GM18870 (cell line): ENCODE measurements around the gene WBP1L.
"Not testable (repeated sequence)": the region's sequence is repeated elsewhere in the genome, so short reads cannot be mapped to it uniquely, and the experiment has no call there.

Experiments used
- ATAC-seq: cut with Tn5 transposase; IDR thresholded peaks from one replicate; pipeline ENCODE4 v1.9.1; 2021; ENCODE audit warnings: moderate library complexity; ENCODE audit not compliant: unreplicated experiment

Gene WBP1L

GRCh38 chr10:102758240-102758932 lies 14.6 kb downstream of the WBP1L start:
- no peak for ATAC-seq

DNA sequence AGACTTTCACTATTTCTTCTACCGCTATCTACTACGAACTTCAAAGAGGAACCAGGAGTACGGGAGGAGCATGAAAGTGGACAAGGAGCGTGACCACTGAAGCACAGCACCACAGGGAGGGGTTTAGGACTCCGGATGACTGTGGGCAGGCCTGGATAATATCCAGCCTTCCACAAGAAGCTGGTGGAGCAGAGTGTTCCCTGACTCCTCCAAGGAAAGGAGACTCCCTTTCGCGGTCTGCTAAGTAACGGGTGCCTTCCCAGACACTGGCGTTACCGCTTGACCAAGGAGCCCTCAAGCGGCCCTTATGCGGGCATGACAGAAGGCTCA lies 15.2 kb downstream of the WBP1L start:
- ATAC-seq: not testable (repeated sequence)

DNA sequence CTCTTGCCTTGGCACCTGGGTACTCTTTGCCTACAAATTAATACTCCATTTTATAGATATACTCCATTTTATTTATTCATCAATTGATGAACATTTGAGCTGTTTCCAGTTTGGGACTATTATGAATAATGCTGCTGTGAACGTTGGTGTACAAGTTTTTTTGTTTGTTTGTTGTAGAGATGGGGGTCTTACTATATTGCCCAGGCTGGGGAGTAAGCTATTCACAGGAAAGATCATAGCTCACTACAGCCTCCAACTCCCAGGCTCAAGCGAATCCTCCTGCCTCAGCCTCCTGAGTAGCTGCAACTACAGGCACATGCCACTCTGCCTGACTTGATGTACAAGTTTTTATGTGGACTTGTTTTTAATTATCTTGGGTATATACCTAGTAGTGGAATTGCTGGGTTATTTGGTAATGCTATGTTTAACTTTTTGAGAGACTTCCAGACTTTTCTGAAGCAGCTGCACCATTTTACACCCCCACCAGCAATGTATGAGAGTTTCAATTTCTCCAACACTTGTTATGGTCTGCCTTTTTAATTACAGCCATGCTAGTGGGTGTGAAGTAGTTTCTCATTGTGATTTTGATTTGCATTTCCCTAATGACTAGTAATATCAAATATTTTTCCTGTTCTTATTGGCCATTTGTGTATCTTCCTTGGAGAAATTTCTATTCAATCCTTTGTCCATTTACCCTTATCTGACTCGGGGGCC lies 15.9 kb downstream of the WBP1L start:
- ATAC-seq: no peak

GRCh38 chr10:102761981-102762380 lies 18.2 kb downstream of the WBP1L start:
- no peak for ATAC-seq

- no peak for ATAC-seq
Observed at GRCh38 chr10:102762401-102763015, 18.8 kb downstream of the WBP1L start.

DNA sequence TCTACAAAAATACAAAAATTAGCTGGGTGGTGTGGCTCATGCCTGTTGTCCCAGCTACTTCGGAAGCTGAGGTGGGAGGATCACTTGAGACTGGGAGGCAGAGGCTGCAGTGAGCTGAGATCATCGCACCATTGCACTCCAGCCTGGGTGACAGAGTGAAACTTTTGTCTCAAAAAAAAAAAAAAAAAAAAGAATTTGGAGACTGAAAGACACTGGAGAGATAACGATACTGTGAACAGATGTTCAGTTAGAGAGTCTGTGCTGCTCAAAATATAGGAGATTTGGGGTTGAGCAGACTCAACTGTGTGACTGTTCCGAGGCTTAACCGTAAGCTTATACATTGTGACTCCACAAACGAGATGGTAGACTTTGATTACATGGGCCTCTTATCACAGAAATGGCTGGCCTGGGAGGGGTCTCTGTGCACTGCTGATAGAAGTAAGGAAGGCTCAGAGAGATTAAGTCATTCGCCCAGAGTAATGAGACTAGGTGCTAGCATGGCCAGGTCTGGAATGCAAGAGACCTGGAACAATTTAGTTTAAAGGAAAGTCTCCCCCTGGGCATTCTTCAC lies 19.4 kb downstream of the WBP1L start:
- no peak for ATAC-seq

DNA sequence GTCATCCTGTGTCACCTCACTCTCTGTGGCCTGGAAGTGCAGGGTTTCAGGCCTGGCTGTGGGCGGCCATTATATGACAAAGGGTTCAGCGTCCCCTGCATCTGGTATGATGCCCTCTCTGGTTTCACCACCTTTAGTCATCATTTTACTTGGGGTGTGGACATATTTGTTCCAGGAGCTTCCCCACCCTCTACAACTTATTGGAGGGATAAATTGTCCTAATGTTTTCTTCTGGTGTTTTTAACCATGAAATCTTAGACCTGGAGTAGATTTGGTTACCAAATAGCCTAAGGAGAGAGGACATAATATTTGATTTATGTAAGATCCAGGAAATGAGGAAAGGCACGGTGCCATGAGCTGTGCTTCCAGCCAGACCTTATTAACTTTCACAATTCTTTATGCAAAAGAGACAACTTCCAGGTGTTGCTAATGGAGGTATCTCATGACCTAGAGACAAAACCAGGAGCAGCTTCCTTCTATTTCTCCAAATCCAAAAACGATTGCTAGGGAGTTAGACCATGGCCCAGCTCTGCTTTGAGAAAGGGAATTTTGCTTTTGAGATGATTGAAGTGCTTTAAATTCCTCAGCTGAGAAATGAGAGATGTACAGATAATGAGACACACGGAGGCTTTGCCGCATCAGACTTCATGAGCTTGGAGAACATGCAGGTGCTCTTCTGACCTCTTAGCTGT lies 20.9 kb downstream of the WBP1L start:
- ATAC-seq: no peak

DNA sequence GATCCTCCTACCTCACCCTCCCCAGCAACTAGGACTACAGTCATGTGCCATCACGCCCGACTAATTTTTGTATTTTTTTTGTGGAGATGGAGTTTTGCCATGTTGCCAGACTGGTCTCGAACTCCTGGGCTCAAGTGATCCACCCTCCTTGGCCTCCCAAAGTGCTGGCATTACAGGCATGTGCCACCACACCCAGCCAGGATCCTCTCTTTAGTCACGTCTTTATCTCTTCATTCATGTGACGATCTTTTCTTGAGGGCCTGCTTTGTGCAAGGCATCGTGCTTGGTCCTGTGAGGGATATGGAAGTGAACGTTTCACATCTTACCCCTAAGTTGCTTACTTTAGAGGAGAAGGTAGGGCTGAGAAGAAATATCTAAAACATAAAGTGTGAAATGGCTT lies 21.6 kb downstream of the WBP1L start:
- ATAC-seq: no peak

- no peak for ATAC-seq
Observed at GRCh38 chr10:102767428-102768160, 23.8 kb downstream of the WBP1L start.

- ATAC-seq: no peak
Observed at GRCh38 chr10:102769375-102770107, 25.8 kb downstream of the WBP1L start.

GRCh38 chr10:102770108-102770482 lies 26.3 kb downstream of the WBP1L start:
- no peak for ATAC-seq

DNA sequence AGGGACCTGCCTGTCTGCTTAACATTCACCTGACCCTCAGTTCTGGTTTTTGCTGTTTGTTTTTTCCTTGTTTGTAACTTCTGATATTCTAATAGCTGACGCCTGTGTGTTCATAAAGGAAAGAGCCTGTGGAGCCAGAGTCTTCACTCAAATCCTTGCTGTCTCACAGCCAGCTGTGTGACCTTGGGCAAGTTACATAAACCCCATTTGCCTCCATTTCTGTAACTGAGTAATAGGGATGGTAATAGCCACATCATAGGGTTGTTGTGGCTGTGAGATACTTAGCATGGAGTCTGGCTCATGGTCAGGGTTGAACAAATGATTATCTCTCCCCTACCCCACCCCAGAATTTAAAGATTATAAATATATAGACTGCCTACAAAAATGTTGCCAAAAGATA lies 27.0 kb downstream of the WBP1L start:
- no peak for ATAC-seq

- no peak for ATAC-seq
Observed at GRCh38 chr10:102773320-102773719, 29.6 kb downstream of the WBP1L start.

- ATAC-seq: no peak
Observed at GRCh38 chr10:102773986-102774385, 30.2 kb downstream of the WBP1L start.

DNA sequence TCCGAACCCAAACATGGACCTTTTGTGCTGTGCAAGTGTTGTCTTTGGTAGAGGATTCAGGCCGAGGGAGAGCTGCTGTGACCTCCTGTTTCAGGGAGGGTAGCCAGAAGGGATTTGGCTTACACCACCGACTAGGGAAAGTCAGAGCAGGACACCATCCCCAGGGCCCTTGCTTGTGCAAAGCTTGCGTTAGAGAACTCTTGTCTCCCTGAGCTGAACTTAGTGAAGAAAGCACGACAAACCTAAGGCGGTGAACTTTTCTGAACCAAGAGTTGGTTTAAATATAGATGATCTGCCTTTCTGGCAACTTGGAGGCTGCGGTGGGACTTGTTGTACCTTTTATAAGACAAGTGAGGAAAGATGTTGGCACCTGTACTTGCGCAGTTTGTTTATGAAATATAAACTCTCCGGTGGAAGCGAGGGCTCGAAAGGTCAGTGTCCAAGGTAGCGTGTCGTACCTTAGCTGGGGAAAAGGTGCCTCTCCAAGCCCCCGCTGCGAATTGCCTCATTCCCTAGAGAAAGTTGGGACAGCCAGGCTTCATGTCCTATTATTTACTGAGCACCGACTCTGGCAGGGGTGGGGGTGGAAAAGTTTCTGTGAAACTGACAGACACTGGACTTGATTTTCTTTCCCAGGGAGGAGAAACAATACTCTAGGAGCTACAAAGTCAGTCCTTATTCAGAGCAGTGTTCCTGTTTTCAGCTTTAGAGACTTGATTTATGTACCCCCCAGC lies 31.6 kb downstream of the WBP1L start:
- ATAC-seq: no peak

- no peak for ATAC-seq
Observed at GRCh38 chr10:102775935-102776669, 32.4 kb downstream of the WBP1L start.

DNA sequence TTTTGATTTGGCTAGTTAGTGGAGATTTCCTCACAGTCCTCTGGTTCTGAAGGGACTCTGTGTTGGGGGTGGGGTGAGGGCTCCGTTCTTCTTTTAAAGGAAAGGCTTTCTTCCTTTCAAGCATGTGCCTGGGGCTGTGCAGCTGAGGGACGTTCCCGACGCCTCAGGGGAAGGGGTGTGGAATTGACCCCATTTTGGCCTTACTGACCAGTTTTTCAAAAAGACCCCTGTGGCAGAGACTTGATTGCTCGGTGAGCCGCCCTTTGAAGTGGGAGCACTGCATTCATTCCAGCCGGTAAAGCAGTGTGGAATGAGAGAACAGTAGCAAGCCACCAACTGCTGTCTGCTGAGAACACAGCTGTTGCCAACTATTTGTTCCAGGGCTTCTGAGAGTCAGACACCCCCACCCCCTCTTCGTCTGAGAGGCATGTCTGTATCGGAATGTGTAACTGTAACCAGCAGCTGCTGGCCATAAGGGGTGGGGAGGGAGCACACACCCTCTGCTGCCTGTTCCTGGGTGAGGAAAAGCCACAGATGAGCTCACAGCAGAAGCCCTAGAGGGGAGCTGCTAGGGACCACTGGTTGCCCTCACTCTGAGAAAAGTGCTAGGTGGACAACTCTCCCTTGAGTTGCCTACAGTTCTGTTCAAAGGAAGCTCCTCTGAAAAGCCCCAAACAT lies 33.2 kb downstream of the WBP1L start:
- ATAC-seq: no peak
